ENCODE results near the gene RTN4R.

Gene RTN4R

DNA sequence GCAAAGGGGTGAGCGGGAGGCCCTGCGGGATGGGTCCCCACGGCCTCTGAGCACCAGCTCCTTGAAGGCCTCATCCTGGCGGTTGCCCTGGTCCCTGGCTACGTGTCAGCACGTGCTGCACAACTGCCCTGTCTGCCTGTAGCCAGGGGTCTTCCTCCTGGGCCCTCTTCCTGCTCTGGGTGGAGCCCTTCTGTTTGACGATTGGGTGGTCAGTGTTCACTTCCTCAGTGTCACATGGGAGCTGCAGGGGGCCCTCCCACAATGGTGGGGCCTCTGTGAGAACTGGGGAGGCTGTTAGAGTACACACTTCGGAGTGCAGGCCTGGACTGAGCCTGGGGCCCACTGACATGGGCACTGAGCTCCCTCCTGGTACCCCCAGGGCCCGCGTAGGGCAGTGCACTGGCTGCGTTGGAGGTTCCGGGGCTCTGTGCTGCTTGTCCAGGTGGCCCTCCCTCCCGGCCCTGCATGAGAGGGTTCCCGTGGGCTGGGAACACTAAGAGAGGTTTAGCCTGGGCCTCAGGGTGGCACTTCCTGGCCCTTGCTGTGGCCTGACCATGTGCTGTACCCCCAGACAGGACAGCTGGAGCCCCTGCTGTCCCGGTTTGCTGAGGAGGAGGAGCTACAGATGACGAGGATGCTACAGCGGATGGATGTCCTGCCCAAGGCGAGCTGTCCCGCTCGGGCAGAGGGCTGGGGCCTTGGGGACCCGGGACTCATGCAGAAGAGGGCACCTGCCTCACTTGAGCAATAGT is 38.0 kb upstream of the RTN4R start:
- TF ChIP-seq, protein P1, sequence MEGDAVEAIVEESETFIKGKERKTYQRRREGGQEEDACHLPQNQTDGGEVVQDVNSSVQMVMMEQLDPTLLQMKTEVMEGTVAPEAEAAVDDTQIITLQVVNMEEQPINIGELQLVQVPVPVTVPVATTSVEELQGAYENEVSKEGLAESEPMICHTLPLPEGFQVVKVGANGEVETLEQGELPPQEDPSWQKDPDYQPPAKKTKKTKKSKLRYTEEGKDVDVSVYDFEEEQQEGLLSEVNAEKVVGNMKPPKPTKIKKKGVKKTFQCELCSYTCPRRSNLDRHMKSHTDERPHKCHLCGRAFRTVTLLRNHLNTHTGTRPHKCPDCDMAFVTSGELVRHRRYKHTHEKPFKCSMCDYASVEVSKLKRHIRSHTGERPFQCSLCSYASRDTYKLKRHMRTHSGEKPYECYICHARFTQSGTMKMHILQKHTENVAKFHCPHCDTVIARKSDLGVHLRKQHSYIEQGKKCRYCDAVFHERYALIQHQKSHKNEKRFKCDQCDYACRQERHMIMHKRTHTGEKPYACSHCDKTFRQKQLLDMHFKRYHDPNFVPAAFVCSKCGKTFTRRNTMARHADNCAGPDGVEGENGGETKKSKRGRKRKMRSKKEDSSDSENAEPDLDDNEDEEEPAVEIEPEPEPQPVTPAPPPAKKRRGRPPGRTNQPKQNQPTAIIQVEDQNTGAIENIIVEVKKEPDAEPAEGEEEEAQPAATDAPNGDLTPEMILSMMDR (IDR thresholded peaks at IDR 0.05), result no peak

DNA sequence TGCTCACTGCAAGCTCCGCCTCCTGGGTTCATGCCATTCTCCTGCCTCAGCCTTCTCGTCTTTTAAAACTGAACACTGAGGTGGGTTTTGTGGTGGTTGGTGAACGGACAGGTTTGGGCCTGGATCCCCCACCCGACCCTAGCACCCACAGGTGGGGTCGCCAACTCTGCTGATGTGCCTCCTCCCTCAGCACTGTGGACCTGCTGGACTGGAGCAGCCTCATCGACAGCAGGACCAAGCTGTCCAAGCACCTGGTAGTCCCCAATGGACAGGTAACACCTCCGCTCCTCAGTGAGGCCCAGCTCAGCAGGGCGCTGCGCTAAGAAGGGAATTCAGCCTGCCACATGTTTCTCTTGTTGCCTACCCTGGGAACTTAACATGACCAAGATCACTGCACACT is 36.5 kb upstream of the RTN4R start:
- TF ChIP-seq, protein P1 (IDR thresholded peaks at IDR 0.05), result no peak

DNA sequence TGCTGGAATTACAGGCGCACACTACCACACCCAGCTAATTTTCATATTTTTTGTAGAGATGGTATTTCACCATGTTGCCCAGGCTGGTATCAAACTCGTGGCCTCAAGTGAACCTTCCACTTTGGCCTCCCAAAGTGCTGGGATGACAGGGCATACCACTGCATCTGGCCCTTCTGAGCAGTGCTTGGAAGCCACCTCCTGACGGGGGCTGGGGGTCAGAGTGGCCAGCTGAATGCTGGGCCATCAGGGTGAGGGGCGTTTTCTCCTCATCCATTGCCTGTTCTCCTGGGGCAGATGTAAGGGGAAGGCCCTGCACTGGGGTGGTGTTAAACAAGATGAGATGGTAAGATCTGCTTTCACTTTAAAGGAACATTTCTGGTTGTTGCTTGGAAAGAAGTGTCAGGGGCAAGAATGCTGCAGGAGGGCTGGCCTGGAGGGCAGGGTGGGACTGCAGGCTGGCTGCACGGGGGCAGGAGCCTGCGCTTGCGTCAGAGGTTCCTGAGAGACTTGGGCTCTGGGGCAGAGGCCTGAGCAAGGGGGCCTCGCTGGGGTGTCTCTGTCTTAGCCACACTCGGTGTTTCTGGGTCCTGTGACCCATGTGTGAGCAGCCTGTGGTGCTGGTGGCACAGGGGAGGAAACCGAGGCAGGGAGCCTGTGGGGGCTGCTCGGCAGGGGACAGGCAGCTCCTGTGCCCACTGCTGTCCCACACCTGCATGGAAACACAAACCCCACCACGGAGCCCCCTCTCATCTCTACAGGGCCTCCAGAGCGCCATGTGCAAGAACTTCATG is 34.5 kb upstream of the RTN4R start:
- TF ChIP-seq, protein P1 (IDR thresholded peaks at IDR 0.05), result no peak

DNA sequence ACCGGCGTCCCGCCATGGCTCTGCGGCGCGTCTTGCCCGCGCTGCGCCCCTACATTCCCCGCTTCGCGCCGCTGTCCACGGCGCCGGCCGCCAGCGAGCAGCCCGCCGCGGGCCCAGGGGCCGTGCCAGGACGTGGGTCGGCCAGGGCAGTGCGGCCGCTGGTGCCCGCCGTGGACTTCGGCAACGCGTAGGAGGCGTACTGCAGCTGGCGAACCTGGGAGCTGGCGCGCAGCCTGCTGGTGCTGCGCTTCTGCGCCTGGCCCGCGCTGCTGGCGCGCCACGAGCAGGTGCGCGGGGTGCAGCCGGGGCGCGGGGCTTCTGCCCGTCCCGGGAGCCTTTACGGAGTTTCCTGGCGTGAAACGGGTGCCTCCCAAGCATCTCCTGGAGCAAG is 31.6 kb upstream of the RTN4R start:
- TF ChIP-seq, protein P1 (IDR thresholded peaks at IDR 0.05), result no peak

DNA sequence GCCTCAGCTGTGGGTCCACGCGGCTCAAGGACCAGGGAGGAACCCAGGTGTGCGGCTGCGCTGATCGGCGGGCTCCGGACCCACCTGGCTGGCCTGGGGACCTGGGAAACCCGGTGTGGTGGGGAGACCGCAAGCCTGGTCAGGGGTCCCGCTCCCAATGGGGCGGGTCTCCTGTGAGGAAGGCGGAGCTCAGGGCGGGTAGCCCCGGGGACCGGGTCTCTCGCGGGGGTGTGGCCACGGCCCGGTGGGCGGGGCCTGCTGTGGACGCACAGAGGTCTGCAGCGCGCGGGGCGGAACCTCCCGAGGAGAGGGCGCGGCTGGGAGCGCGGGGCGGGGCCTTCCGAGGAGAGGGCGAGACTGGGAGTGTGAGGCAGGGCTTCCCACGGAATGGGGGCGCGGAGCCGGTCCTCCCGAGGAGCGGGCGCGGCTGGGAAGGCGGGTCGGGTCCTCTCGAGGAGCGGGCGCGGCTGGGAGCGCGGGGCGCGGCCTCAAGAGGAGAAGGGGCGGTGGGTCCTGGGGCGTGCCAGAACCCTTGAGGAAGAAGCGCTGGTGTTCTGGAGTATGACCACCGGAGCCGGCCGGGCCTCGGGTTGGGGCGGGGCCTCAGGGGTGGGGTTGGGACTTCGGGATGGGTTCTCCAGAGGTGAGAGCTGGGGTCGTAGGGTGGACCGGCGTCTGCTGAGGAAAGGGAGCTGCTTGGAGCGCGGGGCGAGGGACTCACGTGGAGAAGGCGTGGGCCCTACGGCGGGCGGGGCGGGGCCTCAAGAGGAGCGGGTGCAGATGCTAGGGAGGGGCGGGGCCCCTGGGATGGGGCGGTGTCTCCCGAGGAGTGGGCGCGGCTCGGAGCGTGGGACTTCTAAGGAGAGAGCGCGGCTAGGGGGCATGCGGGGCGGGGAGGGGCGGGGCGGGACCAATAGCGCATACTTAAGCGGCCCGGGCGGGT is 31.0 kb upstream of the RTN4R start:
- TF ChIP-seq, protein P1 (IDR thresholded peaks at IDR 0.05), result no peak

DNA sequence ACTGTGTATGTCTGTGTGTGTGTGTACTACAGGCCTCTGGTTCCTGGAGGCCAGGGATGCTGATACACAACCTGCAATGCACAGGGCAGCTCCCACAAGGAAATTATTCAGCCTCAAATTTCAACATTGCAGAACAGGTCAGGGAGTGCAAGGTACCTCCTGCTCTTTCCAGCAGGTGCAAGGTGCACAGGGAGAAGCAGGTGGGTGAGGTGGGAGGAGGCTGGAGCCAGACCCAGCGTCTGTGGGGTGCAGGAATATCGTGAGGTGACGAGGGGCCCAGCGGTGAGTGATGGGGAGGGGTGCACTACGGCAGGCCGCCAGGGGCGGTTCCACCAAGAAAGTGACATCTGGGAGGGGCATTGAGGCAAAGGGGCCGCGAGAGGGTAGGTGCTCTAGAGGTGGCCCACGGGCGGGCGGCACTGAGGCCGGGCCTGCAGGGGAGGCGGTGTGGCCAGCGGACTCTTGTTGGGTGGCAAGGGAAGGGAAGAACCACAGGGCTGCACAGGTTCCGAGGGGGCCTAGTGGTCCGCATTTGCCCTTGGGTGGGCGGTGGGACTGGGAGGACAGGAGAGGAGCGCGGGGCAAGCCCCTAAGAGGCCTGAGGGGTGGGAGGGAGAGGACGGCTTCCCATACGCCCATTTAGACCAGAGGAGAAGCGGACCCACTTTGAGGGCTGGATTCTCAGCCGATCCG is 30.1 kb upstream of the RTN4R start:
- TF ChIP-seq, protein P1 (IDR thresholded peaks at IDR 0.05), result no peak
